Measurements from ENCODE around the gene EFHD2. TPM values are rescaled to one million over a fixed set of nuclear protein-coding genes. Genes with fewer than 3 reads are reported as not detected.

EFHD2 gene
- total RNA-seq, 1 experiment from 2014 or later = 192 TPM

DNA sequence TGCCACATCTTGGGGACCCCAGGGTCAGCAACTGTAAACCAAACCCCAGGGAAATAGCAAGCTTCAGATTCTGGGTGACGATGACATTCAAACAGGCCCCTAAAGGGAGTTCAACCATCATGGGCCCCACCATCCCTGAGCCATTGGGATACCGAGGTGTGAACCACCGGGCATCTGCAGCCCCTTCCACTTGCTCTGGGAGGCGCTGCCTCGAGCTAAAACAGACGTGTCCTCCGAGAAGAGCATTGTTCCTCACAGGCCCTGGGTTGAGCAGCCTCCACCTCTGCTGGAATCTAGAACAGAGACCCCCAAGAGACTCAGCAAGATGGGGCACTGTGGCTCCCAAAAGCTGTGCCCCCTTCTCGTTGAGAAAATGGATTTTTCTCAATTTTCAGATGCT, 19.0 kb upstream of the EFHD2 start:
- BruUV-seq (replicated peaks) = no TSS peak
- Histone ChIP-seq H3K9me2 (replicated peaks; ENCODE audit: low read length) (no peaks in the 10 kb centered on the region), H2AFZ (ENCODE audit: low read length) (no peak overlapping the region), H3K9me3 (ENCODE audit: low read length) (no peaks in the 10 kb centered on the region), H3K9ac (ENCODE audit: low read length) (no peak overlapping the region), H3K4me3 (ENCODE audit: low read length) (no peak overlapping the region), H4K20me1 (ENCODE audit: low read length) (no peaks in the 10 kb centered on the region), H3K4me1 (ENCODE audit: insufficient read depth, low read length) (peaks cover 8% of the 10 kb centered on the region), H3F3A (ENCODE audit: low read length, unreplicated experiment) (no peaks in the 10 kb centered on the region), H3K36me3 (ENCODE audit: low read depth, low read length) (no peaks in the 10 kb centered on the region), H3K79me2 (ENCODE audit: low read length) (no peaks in the 10 kb centered on the region), H3K27ac (ENCODE audit: low read length) (no peak overlapping the region), H3K4me2 (ENCODE audit: low read length) (no peak overlapping the region), H3K27me3 (ENCODE audit: low read length) (no peaks in the 10 kb centered on the region)
- DNase-seq = no peak
- no peak for TF ChIP-seq EZH2 (IDR thresholded peaks at IDR 0.05; ENCODE audit: low read length, unreplicated experiment)
- TF ChIP-seq, protein P1, sequence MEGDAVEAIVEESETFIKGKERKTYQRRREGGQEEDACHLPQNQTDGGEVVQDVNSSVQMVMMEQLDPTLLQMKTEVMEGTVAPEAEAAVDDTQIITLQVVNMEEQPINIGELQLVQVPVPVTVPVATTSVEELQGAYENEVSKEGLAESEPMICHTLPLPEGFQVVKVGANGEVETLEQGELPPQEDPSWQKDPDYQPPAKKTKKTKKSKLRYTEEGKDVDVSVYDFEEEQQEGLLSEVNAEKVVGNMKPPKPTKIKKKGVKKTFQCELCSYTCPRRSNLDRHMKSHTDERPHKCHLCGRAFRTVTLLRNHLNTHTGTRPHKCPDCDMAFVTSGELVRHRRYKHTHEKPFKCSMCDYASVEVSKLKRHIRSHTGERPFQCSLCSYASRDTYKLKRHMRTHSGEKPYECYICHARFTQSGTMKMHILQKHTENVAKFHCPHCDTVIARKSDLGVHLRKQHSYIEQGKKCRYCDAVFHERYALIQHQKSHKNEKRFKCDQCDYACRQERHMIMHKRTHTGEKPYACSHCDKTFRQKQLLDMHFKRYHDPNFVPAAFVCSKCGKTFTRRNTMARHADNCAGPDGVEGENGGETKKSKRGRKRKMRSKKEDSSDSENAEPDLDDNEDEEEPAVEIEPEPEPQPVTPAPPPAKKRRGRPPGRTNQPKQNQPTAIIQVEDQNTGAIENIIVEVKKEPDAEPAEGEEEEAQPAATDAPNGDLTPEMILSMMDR (conservative IDR thresholded peaks at IDR 0.05; ENCODE audit: low read depth, low read length) = no peak
- no peak for TF ChIP-seq EZH2phosphoT487 (IDR thresholded peaks at IDR 0.05; ENCODE audit: borderline replicate concordance, low read length)
- intact Hi-C loops (cut with micrococcal nuclease) = no loop called here
- ATAC-seq = no peak
- ChIA-PET CTCF (no interaction called here), POLR2A (ENCODE audit: unreplicated experiment) (no interaction called here)

DNA sequence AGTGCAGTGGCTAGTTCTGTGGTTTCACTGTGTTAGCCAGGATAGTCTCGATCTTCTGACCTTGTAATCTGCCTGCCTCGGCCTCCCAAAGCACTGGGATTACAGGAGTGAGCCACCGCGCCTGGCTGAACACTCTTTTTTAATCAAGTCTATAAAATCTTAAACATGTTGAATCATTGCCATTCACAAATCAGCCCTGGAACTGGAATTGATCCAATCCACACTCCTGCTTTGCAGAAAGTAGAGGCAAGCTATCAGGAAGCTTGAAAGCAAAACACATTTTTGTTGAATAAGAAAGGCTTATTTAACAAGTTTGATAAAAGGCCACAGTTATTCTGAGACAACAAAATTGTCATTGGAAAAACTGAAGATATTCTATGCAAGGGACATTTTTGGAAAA, 18.3 kb upstream of the EFHD2 start:
- POLR2A ChIA-PET (ENCODE audit: unreplicated experiment) = no interaction called here

More for the DNA sequence above, 18.3 kb upstream of the EFHD2 start:
- Histone ChIP-seq H3K4me2 (ENCODE audit: low read length) (no peak overlapping the region), H3K9me3 (ENCODE audit: low read length) (no peaks in the 10 kb centered on the region), H3K9ac (ENCODE audit: low read length) (no peak overlapping the region), H2AFZ (ENCODE audit: low read length) (no peak overlapping the region), H3K27me3 (ENCODE audit: low read length) (no peaks in the 10 kb centered on the region), H4K20me1 (ENCODE audit: low read length) (no peaks in the 10 kb centered on the region), H3K79me2 (ENCODE audit: low read length) (no peaks in the 10 kb centered on the region), H3K4me1 (ENCODE audit: insufficient read depth, low read length) (peaks cover 8% of the 10 kb centered on the region), H3K9me2 (replicated peaks; ENCODE audit: low read length) (no peaks in the 10 kb centered on the region), H3K4me3 (ENCODE audit: low read length) (no peak overlapping the region), H3K27ac (ENCODE audit: low read length) (no peak overlapping the region), H3K36me3 (ENCODE audit: low read depth, low read length) (no peaks in the 10 kb centered on the region), H3F3A (ENCODE audit: low read length, unreplicated experiment) (no peaks in the 10 kb centered on the region)
- intact Hi-C loops (cut with micrococcal nuclease) = no loop called here
- ATAC-seq (no peak), DNase-seq (peak; percentile 28)
- no peak for TF ChIP-seq EZH2 (IDR thresholded peaks at IDR 0.05; ENCODE audit: low read length, unreplicated experiment)
- no peak for TF ChIP-seq EZH2phosphoT487 (IDR thresholded peaks at IDR 0.05; ENCODE audit: borderline replicate concordance, low read length)
- TF ChIP-seq, protein P1 (conservative IDR thresholded peaks at IDR 0.05; ENCODE audit: low read depth, low read length) = no peak
- CTCF ChIA-PET = no interaction called here
- no TSS peak for BruUV-seq (replicated peaks)
